ENCODE results near the gene EXD2. TPM values are rescaled to one million over a fixed set of nuclear protein-coding genes. Genes with fewer than 3 reads are reported as not detected.
"Not testable (repeated sequence)": the region's sequence is repeated elsewhere in the genome, so short reads cannot be mapped to it uniquely, and the experiment has no call there.

EXD2 gene
- total and polyA plus RNA-seq, 5 donors from 2014 or later: 4.2 to 7.9 (median 5.9) TPM

DNA sequence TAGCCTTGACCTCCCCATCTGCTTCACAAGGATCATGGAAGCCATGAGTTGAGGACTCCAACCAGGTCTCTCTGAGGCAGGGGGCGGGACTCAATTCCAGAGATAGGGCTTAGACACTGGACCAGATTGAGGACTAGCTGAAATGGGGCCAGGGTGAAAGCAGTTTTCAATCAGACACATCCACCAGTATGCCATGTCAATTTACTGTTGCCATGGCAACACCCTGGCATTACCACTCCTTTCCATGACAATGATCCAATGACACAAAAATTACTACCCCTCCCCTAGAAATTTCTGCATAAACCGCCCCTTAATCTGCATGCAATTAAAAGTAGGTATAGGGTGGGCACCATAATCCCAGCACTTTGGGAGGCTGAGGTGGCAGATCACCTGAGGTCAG, 19.7 kb upstream of the EXD2 start:
- Mint-ChIP-seq H3K27ac (no peak overlapping the region), H3K36me3 (no peaks in the 10 kb centered on the region), H3K27me3 (peaks cover 15% of the 10 kb centered on the region), H3K9me3 (peaks cover 0 to 1% (median 0%) of the 10 kb centered on the region in 7 donors), H3K4me3 (no peak overlapping the region), H3K4me1 (no peaks in the 10 kb centered on the region)
- Histone ChIP-seq H3K4me3 (ENCODE audit: low read depth, low read length) (no peak overlapping the region), H3K36me3 (ENCODE audit: control insufficient read depth, insufficient read depth, low read length) (no peaks in the 10 kb centered on the region), H3K27me3 (ENCODE audit: control insufficient read depth, insufficient read depth, low read length) (peaks cover 4% of the 10 kb centered on the region), H3K9me3 (ENCODE audit: control insufficient read depth in 2 of 2, low read length in 2 of 2) (no peaks in the 10 kb centered on the region), H3K4me1 (ENCODE audit: control insufficient read depth, insufficient read depth, low read length, poor library complexity, severe bottlenecking) (no peaks in the 10 kb centered on the region), H3K27ac (ENCODE audit: insufficient read depth, low read length, poor library complexity, severe bottlenecking) (no peak overlapping the region)
- DNase-seq: no peak
- ATAC-seq (ENCODE audit: low read depth in 2 of 2): no peak

DNA sequence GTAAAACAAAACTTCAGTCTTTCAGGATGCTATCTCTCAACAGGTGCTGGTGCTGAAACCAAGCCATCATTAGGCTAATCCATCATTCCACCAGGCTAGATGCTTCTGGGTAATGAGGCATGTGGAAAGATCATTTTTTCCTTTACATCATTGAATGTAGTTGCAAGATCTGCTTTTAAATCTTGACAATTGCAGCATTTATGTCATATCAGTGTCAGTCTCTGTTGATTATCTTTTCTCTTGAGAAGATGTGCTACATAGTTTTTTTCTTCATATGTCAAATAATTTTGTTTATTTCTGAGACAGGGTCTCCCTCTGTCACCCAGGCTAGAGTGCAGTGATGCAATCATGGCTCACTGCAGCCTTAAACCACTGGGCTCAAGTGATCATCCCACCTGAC, 16.2 kb upstream of the EXD2 start:
- Histone ChIP-seq H3K36me3 (ENCODE audit: control insufficient read depth, insufficient read depth, low read length) (no peaks in the 10 kb centered on the region), H3K27ac (ENCODE audit: insufficient read depth, low read length, poor library complexity, severe bottlenecking) (no peak overlapping the region), H3K27me3 (ENCODE audit: control insufficient read depth, insufficient read depth, low read length) (peaks cover 4% of the 10 kb centered on the region), H3K4me1 (ENCODE audit: control insufficient read depth, insufficient read depth, low read length, poor library complexity, severe bottlenecking) (no peaks in the 10 kb centered on the region), H3K9me3 (ENCODE audit: control insufficient read depth in 2 of 2, low read length in 2 of 2) (no peaks in the 10 kb centered on the region), H3K4me3 (ENCODE audit: low read depth, low read length) (no peak overlapping the region)
- Mint-ChIP-seq H3K27me3 (peaks cover 27% of the 10 kb centered on the region), H3K4me3 (no peak overlapping the region), H3K27ac (no peak overlapping the region), H3K9me3 (peaks cover 0 to 2% (median 0%) of the 10 kb centered on the region in 7 donors), H3K4me1 (no peaks in the 10 kb centered on the region), H3K36me3 (no peaks in the 10 kb centered on the region)
- no peak for DNase-seq
- no peak for ATAC-seq (ENCODE audit: low read depth in 2 of 2)

DNA sequence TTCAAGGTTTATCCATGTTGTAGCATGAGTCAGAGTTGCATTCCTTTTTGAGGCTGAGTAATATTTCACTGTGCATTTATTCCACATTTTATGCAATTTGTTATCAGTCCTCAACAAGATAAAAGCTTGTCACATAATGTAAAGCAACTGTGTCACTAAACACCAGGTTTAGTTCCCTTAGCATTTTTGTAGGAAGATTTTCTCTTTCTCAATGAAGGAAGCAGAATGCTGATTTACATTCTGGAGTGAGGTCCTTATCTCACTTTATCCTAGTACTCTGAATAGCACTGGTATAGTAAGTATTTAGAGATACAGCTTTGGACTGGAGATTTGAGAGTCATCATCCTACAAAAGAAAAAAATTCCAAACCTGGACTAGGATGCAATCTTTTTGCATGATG, 9.8 kb upstream of the EXD2 start:
- H3K9me3 ChIP-seq (ENCODE audit: control insufficient read depth in 2 of 2, low read length in 2 of 2): no peaks in the 10 kb centered on the region
- H3K4me3 ChIP-seq (ENCODE audit: low read depth, low read length): no peak overlapping the region
- no peaks in the 10 kb centered on the region for H3K4me1 ChIP-seq (ENCODE audit: control insufficient read depth, insufficient read depth, low read length, poor library complexity, severe bottlenecking)
- no peak overlapping the region for H3K27ac ChIP-seq (ENCODE audit: insufficient read depth, low read length, poor library complexity, severe bottlenecking)
- DNase-seq (no peak), ATAC-seq (ENCODE audit: low read depth in 2 of 2) (no peak)
- Mint-ChIP-seq H3K36me3 (no peaks in the 10 kb centered on the region), H3K27ac (no peak overlapping the region), H3K4me1 (no peaks in the 10 kb centered on the region), H3K9me3 (peaks cover 0 to 1% (median 0%) of the 10 kb centered on the region in 7 donors), H3K27me3 (peaks cover 36% of the 10 kb centered on the region), H3K4me3 (no peak overlapping the region)
- no peaks in the 10 kb centered on the region for H3K36me3 ChIP-seq (ENCODE audit: control insufficient read depth, insufficient read depth, low read length)
- H3K27me3 ChIP-seq (ENCODE audit: control insufficient read depth, insufficient read depth, low read length): no peaks in the 10 kb centered on the region

DNA sequence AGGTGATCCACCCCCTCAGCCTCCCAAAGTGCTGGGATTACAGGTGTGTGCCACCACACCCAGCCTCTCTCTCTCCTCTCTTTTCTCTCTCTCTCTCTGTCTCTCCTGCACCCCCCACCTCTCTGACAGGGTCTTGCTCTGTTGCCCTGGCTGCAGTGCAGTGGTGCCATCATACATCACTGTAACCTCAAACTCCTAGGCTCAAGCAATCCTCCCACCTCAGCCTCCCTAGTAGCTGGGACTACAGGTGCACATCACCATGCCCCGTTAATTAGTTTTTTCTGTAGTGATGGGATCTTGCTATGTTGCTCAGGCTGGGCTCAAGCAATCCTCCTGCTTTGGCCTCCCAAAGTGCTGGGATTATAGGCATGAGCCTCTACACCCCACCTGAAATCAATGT, 8.7 kb upstream of the EXD2 start:
- Mint-ChIP-seq H3K27me3 (peaks cover 41% of the 10 kb centered on the region), H3K4me3 (peak overlapping the region in 1 of 4 donors; percentile 53)
- H3K27ac ChIP-seq (ENCODE audit: insufficient read depth, low read length, poor library complexity, severe bottlenecking); H3K27ac Mint-ChIP-seq; H3K36me3 Mint-ChIP-seq; H3K36me3 ChIP-seq (ENCODE audit: control insufficient read depth, insufficient read depth, low read length); H3K27me3 ChIP-seq (ENCODE audit: control insufficient read depth, insufficient read depth, low read length); H3K4me3 ChIP-seq (ENCODE audit: low read depth, low read length); DNase-seq; H3K4me1 Mint-ChIP-seq; H3K9me3 Mint-ChIP-seq; ATAC-seq (ENCODE audit: low read depth in 2 of 2); H3K4me1 ChIP-seq (ENCODE audit: control insufficient read depth, insufficient read depth, low read length, poor library complexity, severe bottlenecking); H3K9me3 ChIP-seq (ENCODE audit: control insufficient read depth in 2 of 2, low read length in 2 of 2): not testable (repeated sequence)

DNA sequence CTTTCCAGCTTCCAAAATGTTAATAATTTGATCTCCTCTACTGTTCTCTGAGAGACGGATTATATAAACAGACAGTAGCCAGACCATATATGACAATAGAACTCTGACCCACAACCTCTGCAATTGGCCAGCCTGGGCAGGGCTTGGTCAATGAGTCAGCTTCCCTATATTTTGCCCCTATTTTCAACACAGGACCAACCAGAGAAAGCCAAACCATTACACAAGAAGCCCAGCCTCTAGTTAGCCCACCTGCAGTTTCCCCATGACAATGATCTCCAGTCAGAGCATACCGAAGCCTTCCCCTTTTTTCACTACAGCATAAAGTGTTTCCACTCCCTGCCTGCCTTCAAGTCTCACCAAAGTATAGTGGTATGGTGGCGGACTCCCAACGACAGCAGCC, 7.6 kb upstream of the EXD2 start:
- no peaks in the 10 kb centered on the region for H3K27me3 ChIP-seq (ENCODE audit: control insufficient read depth, insufficient read depth, low read length)
- Mint-ChIP-seq H3K9me3 (peaks cover 0 to 1% (median 0%) of the 10 kb centered on the region in 7 donors), H3K27me3 (peaks cover 40% of the 10 kb centered on the region), H3K4me1 (no peaks in the 10 kb centered on the region), H3K27ac (no peak overlapping the region), H3K36me3 (no peaks in the 10 kb centered on the region), H3K4me3 (no peak overlapping the region)
- no peak overlapping the region for H3K4me3 ChIP-seq (ENCODE audit: low read depth, low read length)
- no peaks in the 10 kb centered on the region for H3K9me3 ChIP-seq (ENCODE audit: control insufficient read depth in 2 of 2, low read length in 2 of 2)
- DNase-seq (no peak), ATAC-seq (ENCODE audit: low read depth in 2 of 2) (no peak)
- H3K4me1 ChIP-seq (ENCODE audit: control insufficient read depth, insufficient read depth, low read length, poor library complexity, severe bottlenecking): no peaks in the 10 kb centered on the region
- no peak overlapping the region for H3K27ac ChIP-seq (ENCODE audit: insufficient read depth, low read length, poor library complexity, severe bottlenecking)
- no peaks in the 10 kb centered on the region for H3K36me3 ChIP-seq (ENCODE audit: control insufficient read depth, insufficient read depth, low read length)

DNA sequence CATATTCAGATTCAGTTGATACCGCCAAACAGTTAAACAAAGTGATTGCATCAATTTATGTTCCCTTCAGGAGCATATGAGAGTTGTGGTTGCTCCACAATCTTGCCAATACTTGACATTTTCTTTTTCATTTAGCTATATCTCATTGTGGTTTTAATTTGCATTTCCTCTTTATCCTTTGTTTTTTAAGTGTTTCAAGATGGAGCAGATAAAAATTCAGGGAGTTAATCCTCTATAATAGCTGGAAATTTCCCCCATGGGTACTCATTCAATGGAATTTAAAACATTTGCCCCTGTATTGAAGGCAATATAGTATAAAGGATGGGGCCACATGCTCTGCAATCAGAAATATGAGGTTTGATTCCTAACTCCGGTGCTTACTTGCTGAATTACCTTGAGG, 1.1 kb upstream of the EXD2 start:
- Histone ChIP-seq H3K4me1 (ENCODE audit: control insufficient read depth, insufficient read depth, low read length, poor library complexity, severe bottlenecking) (peaks cover 9% of the 10 kb centered on the region), H3K4me3 (ENCODE audit: low read depth, low read length) (no peak overlapping the region), H3K9me3 (ENCODE audit: control insufficient read depth in 2 of 2, low read length in 2 of 2) (no peaks in the 10 kb centered on the region), H3K27ac (ENCODE audit: insufficient read depth, low read length, poor library complexity, severe bottlenecking) (no peak overlapping the region), H3K27me3 (ENCODE audit: control insufficient read depth, insufficient read depth, low read length) (no peaks in the 10 kb centered on the region), H3K36me3 (ENCODE audit: control insufficient read depth, insufficient read depth, low read length) (no peaks in the 10 kb centered on the region)
- peaks cover 10 to 24% (median 19%) of the 10 kb centered on the region in 4 donors for H3K4me1 Mint-ChIP-seq
- H3K27me3 Mint-ChIP-seq: peaks cover 18% of the 10 kb centered on the region
- H3K27ac Mint-ChIP-seq: no peak overlapping the region
- no peaks in the 10 kb centered on the region for H3K36me3 Mint-ChIP-seq
- no peaks in the 10 kb centered on the region for H3K9me3 Mint-ChIP-seq
- no peak for ATAC-seq (ENCODE audit: low read depth in 2 of 2)
- DNase-seq: no peak
- H3K4me3 Mint-ChIP-seq: peak overlapping the region in 3 of 4 donors; percentile 86 to 98 (median 94)

DNA sequence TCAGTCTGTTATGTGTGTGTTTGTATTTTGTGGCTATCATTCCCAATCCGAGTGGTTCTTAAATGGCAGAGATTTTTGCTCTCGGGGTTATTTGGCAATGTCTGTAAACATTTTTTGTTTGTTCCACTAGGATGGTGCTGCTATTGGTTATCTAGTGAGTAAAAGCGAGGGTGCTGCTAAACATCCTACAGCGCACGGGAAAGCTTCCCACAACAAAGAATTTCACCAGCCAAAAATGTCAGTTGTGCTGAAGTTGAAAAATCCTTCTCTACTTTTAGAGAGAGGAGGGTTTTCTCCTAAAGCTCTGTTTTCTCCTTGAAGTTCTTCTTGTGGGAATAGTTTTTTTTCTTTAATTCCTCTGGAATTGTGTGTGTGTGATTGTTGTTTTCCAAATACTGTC, 2.4 kb downstream of the EXD2 start:
- Mint-ChIP-seq H3K9me3 (peaks cover 0 to 1% (median 0%) of the 10 kb centered on the region in 7 donors), H3K27me3 (peaks cover 5% of the 10 kb centered on the region), H3K4me3 (peak overlapping the region in 3 of 4 donors; percentile 8 to 86 (median 74)), H3K27ac (peak overlapping the region in 1 of 3 donors; percentile 93), H3K4me1 (peaks cover 10 to 24% (median 21%) of the 10 kb centered on the region in 4 donors), H3K36me3 (no peaks in the 10 kb centered on the region)
- Histone ChIP-seq H3K27me3 (ENCODE audit: control insufficient read depth, insufficient read depth, low read length) (no peaks in the 10 kb centered on the region), H3K4me1 (ENCODE audit: control insufficient read depth, insufficient read depth, low read length, poor library complexity, severe bottlenecking) (peaks cover 9% of the 10 kb centered on the region), H3K36me3 (ENCODE audit: control insufficient read depth, insufficient read depth, low read length) (no peaks in the 10 kb centered on the region), H3K4me3 (ENCODE audit: low read depth, low read length) (no peak overlapping the region), H3K27ac (ENCODE audit: insufficient read depth, low read length, poor library complexity, severe bottlenecking) (no peak overlapping the region), H3K9me3 (ENCODE audit: control insufficient read depth in 2 of 2, low read length in 2 of 2) (no peaks in the 10 kb centered on the region)
- DNase-seq (no peak), ATAC-seq (ENCODE audit: low read depth in 2 of 2) (no peak)

DNA sequence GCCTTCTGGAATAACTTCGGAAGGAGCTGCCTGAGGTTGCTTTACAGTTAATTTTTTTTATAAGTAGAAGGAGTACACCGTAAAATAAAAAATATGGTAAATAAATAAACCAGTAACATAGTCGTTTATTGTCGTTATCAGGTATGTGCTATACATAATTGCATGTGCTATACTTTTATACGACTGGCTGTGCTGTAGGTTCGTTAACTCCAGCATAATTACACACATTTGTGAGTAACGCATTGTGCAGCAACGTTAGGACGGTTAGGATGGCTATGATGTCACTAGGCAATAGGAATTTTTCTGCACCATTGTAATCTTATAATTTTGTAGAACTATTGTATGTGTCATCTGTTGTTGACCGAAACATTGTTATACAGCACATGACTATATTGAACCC, 8.5 kb downstream of the EXD2 start:
- no peaks in the 10 kb centered on the region for H3K4me1 ChIP-seq (ENCODE audit: control insufficient read depth, insufficient read depth, low read length, poor library complexity, severe bottlenecking)
- Mint-ChIP-seq H3K9me3 (peaks cover 0 to 1% (median 0%) of the 10 kb centered on the region in 7 donors), H3K4me3 (no peak overlapping the region), H3K27me3 (no peaks in the 10 kb centered on the region), H3K27ac (no peak overlapping the region), H3K4me1 (peaks cover 0 to 8% (median 0%) of the 10 kb centered on the region in 4 donors), H3K36me3 (peaks cover 2% of the 10 kb centered on the region)
- H3K27ac ChIP-seq (ENCODE audit: insufficient read depth, low read length, poor library complexity, severe bottlenecking): no peak overlapping the region
- H3K36me3 ChIP-seq (ENCODE audit: control insufficient read depth, insufficient read depth, low read length): no peaks in the 10 kb centered on the region
- no peak for DNase-seq
- no peaks in the 10 kb centered on the region for H3K9me3 ChIP-seq (ENCODE audit: control insufficient read depth in 2 of 2, low read length in 2 of 2)
- H3K4me3 ChIP-seq (ENCODE audit: low read depth, low read length): no peak overlapping the region
- H3K27me3 ChIP-seq (ENCODE audit: control insufficient read depth, insufficient read depth, low read length): no peaks in the 10 kb centered on the region
- no peak for ATAC-seq (ENCODE audit: low read depth in 2 of 2)
